ENCODE results near the gene BCL2L14.

The BCL2L14 gene

GRCh38 chr12:12056951-12057350 is 13.8 kb upstream of the BCL2L14 start:
- no peak for DNase-seq (ENCODE audit: low spot score)

GRCh38 chr12:12064596-12064995 is 6.1 kb upstream of the BCL2L14 start:
- DNase-seq (ENCODE audit: low spot score): no peak

- no peak for DNase-seq (ENCODE audit: low spot score)
Observed at GRCh38 chr12:12068751-12069150, 2.0 kb upstream of the BCL2L14 start.

- DNase-seq (ENCODE audit: low spot score): no peak
Observed at GRCh38 chr12:12069821-12070548, 754 bp upstream of the BCL2L14 start.

GRCh38 chr12:12072064-12072760 is 1.5 kb downstream of the BCL2L14 start:
- no peak for DNase-seq (ENCODE audit: low spot score)

GRCh38 chr12:12079291-12079690 is 8.6 kb downstream of the BCL2L14 start:
- DNase-seq (ENCODE audit: low spot score): no peak

- peak; percentile 70 for DNase-seq (ENCODE audit: low spot score)
Observed at GRCh38 chr12:12081836-12082497, 11.2 kb downstream of the BCL2L14 start.

GRCh38 chr12:12083688-12084087 is 12.9 kb downstream of the BCL2L14 start:
- DNase-seq (ENCODE audit: low spot score): no peak

GRCh38 chr12:12086362-12086761 is 15.6 kb downstream of the BCL2L14 start:
- DNase-seq (ENCODE audit: low spot score): no peak

- no peak for DNase-seq (ENCODE audit: low spot score)
Observed at GRCh38 chr12:12086973-12087692, 16.4 kb downstream of the BCL2L14 start.

GRCh38 chr12:12087693-12088034 is 16.9 kb downstream of the BCL2L14 start:
- DNase-seq (ENCODE audit: low spot score): no peak

GRCh38 chr12:12088147-12088546 is 17.4 kb downstream of the BCL2L14 start:
- no peak for DNase-seq (ENCODE audit: low spot score)

GRCh38 chr12:12088761-12089160 is 18.0 kb downstream of the BCL2L14 start:
- no peak for DNase-seq (ENCODE audit: low spot score)

- no peak for DNase-seq (ENCODE audit: low spot score)
Observed at GRCh38 chr12:12091071-12091470, 20.3 kb downstream of the BCL2L14 start.

GRCh38 chr12:12091977-12092663 is 21.4 kb downstream of the BCL2L14 start:
- no peak for DNase-seq (ENCODE audit: low spot score)

GRCh38 chr12:12094481-12094880 is 23.7 kb downstream of the BCL2L14 start:
- DNase-seq (ENCODE audit: low spot score): no peak

- DNase-seq (ENCODE audit: low spot score): no peak
Observed at GRCh38 chr12:12095021-12095420, 24.3 kb downstream of the BCL2L14 start.

GRCh38 chr12:12097891-12098690 is 27.4 kb downstream of the BCL2L14 start:
- DNase-seq (ENCODE audit: low spot score): no peak

GRCh38 chr12:12098691-12099015 is 27.9 kb downstream of the BCL2L14 start:
- no peak for DNase-seq (ENCODE audit: low spot score)

GRCh38 chr12:12099102-12099501 is 28.4 kb downstream of the BCL2L14 start:
- DNase-seq (ENCODE audit: low spot score): no peak

GRCh38 chr12:12107678-12108077 is 36.9 kb downstream of the BCL2L14 start:
- no peak for DNase-seq (ENCODE audit: low spot score)
